HepG2 (cell line): ENCODE data around the gene SPTSSA. TPM values are rescaled to one million over a fixed set of nuclear protein-coding genes. Genes with fewer than 3 reads are reported as not detected.

Experiments used
- MIXL1 ChIP-seq: IDR thresholded peaks from 2 replicates; pipeline ENCODE4 v1.6.1; 2016
- NCOA2 ChIP-seq: sonication (generic); formaldehyde crosslinking; IDR thresholded peaks from 2 replicates; pipeline ENCODE4 v1.8.0; 2022; ENCODE audit warnings: inconsistent platforms
- NFIC ChIP-seq: IDR thresholded peaks from 2 replicates; pipeline ENCODE4 v1.6.1; 2012; ENCODE audit warnings: mild to moderate bottlenecking, low read length, inconsistent platforms
- NFYC ChIP-seq: IDR thresholded peaks from 2 replicates; pipeline ENCODE4 v1.6.1; 2016; ENCODE audit warnings: missing genetic modification reagents, missing compliant biosample characterization
- SAP130 ChIP-seq: IDR thresholded peaks from 2 replicates; pipeline ENCODE4 v1.6.1; 2016; ENCODE audit warnings: low read depth
- SOX5 ChIP-seq: IDR thresholded peaks from 2 replicates; pipeline ENCODE4 v1.6.1; 2016; ENCODE audit warnings: borderline replicate concordance
- ZNF430 ChIP-seq: sonication (generic); formaldehyde crosslinking; IDR thresholded peaks from 2 replicates; pipeline ENCODE4 v1.9.0; 2021; ENCODE audit warnings: mild to moderate bottlenecking, missing genetic modification reagents
- ZNF556 ChIP-seq: sonication (generic); formaldehyde crosslinking; IDR thresholded peaks from 2 replicates; pipeline ENCODE4 v1.4.0; 2020; ENCODE audit warnings: mild to moderate bottlenecking, missing genetic modification reagents, borderline replicate concordance
- ZNF567 ChIP-seq: sonication (generic); formaldehyde crosslinking; IDR thresholded peaks from 2 replicates; pipeline ENCODE4 v1.8.1; 2023; ENCODE audit warnings: mild to moderate bottlenecking, missing genetic modification reagents, borderline replicate concordance
- ZNF652 ChIP-seq: IDR thresholded peaks from 2 replicates; pipeline ENCODE4 v1.6.1; 2016; ENCODE audit warnings: low read depth, borderline replicate concordance
- ZNF841 ChIP-seq: sonication (generic); formaldehyde crosslinking; IDR thresholded peaks from 2 replicates; pipeline ENCODE4 v1.8.1; 2023; ENCODE audit warnings: missing genetic modification reagents, borderline replicate concordance
- polyA plus RNA-seq, 8 experiments: library from polyadenylated mRNA; depleted of rRNA in 3 of 8; stranded (reverse) in 7 of 8; unstranded in 1 of 8; fragments of >200 nt; fragmentation: Illumina TruSeq in 4 of 8; extraction: Trizol in 4 of 8; gene quantifications; 2 replicates each; pipeline versions ENCODE4 v1.2.1 to v1.2.3, GENCODE V29; 2011 to 2016; ENCODE audit warnings: low read depth in 4 of 8, missing spikeins in 1 of 8, mixed read lengths in 1 of 8; ENCODE audit not compliant: insufficient read depth in 1 of 8
- total RNA-seq, 5 experiments: library from RNA; depleted of rRNA; stranded (reverse); fragments of >200 nt; fragmentation: Illumina TruSeq; extraction: Trizol; gene quantifications; 2 replicates each; pipeline ENCODE4 v1.2.3, GENCODE V29; 2016; ENCODE audit warnings: low read depth in 1 of 5
- TF ChIP-seq, protein P1 (sequence below): IDR thresholded peaks from 2 replicates; pipeline ENCODE4 v1.6.1; 2016; ENCODE audit warnings: mild to moderate bottlenecking
- TF ChIP-seq, protein P2 (sequence below): sonication (generic); formaldehyde crosslinking; IDR thresholded peaks from 2 replicates; pipeline ENCODE4 v1.4.0; 2020; ENCODE audit warnings: low read depth, missing genetic modification reagents
- TF ChIP-seq, protein P3 (sequence below): sonication (generic); formaldehyde crosslinking; IDR thresholded peaks from 2 replicates; pipeline ENCODE4 v1.4.0; 2020; ENCODE audit warnings: missing genetic modification reagents, borderline replicate concordance
- TF ChIP-seq, protein P4 (sequence below): IDR thresholded peaks from 2 replicates; pipeline ENCODE4 v1.4.0; 2020; ENCODE audit warnings: mild to moderate bottlenecking, missing genetic modification reagents

SPTSSA gene
- total and polyA plus RNA-seq, 2 of the 13 experiments (the other 11 are each of a cell fraction or from before 2014, with no cell fraction given) = 19.1 to 86.1 TPM

DNA sequence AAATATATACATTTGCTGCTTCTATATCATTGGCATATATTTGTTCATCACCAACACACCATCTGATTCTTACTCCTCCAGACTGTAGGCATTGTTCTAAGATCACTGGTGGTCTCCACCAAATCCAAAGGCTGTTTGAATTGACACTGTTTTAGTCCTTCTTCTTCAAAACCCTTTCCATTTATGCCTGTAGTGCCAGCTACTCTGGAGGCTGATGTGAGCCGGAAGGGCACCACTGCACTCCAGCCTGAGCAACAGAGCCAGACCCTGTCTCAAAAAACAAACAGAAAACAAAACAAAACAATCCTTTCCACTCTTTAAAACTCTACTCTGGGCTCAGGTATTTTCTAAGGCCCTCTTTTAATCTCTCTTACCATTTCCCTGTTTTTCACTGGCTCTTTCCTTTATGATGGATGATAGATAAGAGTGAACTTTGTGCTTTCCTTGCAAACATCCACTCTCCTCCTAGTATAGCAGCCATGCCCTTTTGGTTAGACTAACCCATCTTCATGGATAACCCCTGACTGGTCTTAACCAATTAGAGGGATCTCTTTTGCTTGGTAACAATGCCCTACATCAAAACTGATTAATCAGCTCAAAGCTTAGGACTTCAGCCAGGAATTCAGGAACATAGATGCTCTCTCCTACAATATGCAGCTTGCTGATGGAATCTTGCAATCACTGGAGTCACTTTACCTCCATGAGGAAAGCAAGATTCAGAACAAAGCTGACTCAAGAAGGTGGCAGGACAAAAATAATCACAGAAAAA lies 24.9 kb downstream of the SPTSSA start (continued):
- TF ChIP-seq, protein P1, sequence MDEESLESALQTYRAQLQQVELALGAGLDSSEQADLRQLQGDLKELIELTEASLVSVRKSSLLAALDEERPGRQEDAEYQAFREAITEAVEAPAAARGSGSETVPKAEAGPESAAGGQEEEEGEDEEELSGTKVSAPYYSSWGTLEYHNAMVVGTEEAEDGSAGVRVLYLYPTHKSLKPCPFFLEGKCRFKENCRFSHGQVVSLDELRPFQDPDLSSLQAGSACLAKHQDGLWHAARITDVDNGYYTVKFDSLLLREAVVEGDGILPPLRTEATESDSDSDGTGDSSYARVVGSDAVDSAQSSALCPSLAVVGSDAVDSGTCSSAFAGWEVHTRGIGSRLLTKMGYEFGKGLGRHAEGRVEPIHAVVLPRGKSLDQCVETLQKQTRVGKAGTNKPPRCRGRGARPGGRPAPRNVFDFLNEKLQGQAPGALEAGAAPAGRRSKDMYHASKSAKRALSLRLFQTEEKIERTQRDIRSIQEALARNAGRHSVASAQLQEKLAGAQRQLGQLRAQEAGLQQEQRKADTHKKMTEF (CRISPR knock-in tag) = 0 out of 2 replicates have a peak, but pooled peaks have one; percentile 13
- TF ChIP-seq, protein P2, sequence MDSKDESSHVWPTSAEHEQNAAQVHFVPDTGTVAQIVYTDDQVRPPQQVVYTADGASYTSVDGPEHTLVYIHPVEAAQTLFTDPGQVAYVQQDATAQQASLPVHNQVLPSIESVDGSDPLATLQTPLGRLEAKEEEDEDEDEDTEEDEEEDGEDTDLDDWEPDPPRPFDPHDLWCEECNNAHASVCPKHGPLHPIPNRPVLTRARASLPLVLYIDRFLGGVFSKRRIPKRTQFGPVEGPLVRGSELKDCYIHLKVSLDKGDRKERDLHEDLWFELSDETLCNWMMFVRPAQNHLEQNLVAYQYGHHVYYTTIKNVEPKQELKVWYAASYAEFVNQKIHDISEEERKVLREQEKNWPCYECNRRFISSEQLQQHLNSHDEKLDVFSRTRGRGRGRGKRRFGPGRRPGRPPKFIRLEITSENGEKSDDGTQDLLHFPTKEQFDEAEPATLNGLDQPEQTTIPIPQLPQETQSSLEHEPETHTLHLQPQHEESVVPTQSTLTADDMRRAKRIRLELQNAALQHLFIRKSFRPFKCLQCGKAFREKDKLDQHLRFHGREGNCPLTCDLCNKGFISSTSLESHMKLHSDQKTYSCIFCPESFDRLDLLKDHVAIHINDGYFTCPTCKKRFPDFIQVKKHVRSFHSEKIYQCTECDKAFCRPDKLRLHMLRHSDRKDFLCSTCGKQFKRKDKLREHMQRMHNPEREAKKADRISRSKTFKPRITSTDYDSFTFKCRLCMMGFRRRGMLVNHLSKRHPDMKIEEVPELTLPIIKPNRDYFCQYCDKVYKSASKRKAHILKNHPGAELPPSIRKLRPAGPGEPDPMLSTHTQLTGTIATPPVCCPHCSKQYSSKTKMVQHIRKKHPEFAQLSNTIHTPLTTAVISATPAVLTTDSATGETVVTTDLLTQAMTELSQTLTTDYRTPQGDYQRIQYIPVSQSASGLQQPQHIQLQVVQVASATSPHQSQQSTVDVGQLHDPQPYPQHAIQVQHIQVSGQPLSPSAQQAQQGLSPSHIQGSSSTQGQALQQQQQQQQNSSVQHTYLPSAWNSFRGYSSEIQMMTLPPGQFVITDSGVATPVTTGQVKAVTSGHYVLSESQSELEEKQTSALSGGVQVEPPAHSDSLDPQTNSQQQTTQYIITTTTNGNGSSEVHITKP (CRISPR knock-in tag) = peak; percentile 40
- no peak; the same call in 1 of the 2 replicates for TF ChIP-seq ZNF652 (CRISPR knock-in tag)
- TF ChIP-seq, protein P3, sequence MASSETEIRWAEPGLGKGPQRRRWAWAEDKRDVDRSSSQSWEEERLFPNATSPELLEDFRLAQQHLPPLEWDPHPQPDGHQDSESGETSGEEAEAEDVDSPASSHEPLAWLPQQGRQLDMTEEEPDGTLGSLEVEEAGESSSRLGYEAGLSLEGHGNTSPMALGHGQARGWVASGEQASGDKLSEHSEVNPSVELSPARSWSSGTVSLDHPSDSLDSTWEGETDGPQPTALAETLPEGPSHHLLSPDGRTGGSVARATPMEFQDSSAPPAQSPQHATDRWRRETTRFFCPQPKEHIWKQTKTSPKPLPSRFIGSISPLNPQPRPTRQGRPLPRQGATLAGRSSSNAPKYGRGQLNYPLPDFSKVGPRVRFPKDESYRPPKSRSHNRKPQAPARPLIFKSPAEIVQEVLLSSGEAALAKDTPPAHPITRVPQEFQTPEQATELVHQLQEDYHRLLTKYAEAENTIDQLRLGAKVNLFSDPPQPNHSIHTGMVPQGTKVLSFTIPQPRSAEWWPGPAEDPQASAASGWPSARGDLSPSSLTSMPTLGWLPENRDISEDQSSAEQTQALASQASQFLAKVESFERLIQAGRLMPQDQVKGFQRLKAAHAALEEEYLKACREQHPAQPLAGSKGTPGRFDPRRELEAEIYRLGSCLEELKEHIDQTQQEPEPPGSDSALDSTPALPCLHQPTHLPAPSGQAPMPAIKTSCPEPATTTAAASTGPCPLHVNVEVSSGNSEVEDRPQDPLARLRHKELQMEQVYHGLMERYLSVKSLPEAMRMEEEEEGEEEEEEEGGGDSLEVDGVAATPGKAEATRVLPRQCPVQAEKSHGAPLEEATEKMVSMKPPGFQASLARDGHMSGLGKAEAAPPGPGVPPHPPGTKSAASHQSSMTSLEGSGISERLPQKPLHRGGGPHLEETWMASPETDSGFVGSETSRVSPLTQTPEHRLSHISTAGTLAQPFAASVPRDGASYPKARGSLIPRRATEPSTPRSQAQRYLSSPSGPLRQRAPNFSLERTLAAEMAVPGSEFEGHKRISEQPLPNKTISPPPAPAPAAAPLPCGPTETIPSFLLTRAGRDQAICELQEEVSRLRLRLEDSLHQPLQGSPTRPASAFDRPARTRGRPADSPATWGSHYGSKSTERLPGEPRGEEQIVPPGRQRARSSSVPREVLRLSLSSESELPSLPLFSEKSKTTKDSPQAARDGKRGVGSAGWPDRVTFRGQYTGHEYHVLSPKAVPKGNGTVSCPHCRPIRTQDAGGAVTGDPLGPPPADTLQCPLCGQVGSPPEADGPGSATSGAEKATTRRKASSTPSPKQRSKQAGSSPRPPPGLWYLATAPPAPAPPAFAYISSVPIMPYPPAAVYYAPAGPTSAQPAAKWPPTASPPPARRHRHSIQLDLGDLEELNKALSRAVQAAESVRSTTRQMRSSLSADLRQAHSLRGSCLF = peak; percentile 68; the same call in 1 of the 2 replicates
- TF ChIP-seq SOX5 = peak; percentile 37; the same call in 1 of the 2 replicates
- TF ChIP-seq MIXL1 (CRISPR knock-in tag) = peak; percentile 59; the same call in 1 of the 2 replicates
- TF ChIP-seq ZNF567 (CRISPR knock-in tag) = peak; percentile 58; the same call in 1 of the 2 replicates
- TF ChIP-seq ZNF841 (CRISPR knock-in tag) = no peak
- peak; percentile 54 for TF ChIP-seq SAP130
- TF ChIP-seq, protein P4, sequence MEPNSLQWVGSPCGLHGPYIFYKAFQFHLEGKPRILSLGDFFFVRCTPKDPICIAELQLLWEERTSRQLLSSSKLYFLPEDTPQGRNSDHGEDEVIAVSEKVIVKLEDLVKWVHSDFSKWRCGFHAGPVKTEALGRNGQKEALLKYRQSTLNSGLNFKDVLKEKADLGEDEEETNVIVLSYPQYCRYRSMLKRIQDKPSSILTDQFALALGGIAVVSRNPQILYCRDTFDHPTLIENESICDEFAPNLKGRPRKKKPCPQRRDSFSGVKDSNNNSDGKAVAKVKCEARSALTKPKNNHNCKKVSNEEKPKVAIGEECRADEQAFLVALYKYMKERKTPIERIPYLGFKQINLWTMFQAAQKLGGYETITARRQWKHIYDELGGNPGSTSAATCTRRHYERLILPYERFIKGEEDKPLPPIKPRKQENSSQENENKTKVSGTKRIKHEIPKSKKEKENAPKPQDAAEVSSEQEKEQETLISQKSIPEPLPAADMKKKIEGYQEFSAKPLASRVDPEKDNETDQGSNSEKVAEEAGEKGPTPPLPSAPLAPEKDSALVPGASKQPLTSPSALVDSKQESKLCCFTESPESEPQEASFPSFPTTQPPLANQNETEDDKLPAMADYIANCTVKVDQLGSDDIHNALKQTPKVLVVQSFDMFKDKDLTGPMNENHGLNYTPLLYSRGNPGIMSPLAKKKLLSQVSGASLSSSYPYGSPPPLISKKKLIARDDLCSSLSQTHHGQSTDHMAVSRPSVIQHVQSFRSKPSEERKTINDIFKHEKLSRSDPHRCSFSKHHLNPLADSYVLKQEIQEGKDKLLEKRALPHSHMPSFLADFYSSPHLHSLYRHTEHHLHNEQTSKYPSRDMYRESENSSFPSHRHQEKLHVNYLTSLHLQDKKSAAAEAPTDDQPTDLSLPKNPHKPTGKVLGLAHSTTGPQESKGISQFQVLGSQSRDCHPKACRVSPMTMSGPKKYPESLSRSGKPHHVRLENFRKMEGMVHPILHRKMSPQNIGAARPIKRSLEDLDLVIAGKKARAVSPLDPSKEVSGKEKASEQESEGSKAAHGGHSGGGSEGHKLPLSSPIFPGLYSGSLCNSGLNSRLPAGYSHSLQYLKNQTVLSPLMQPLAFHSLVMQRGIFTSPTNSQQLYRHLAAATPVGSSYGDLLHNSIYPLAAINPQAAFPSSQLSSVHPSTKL (CRISPR knock-in tag) = peak; percentile 77
- no peak for TF ChIP-seq ZNF556 (CRISPR knock-in tag)
- TF ChIP-seq NFYC (CRISPR knock-in tag) = peak; percentile 35; the same call in 1 of the 2 replicates
- TF ChIP-seq ZNF430 (CRISPR knock-in tag) = 0 out of 2 replicates have a peak, but pooled peaks have one; percentile 17
- TF ChIP-seq NCOA2 (CRISPR knock-in tag) = peak; percentile 47
- peak; percentile 39; the same call in 1 of the 2 replicates for TF ChIP-seq NFIC
